NCI-H2227 (cell line): ENCODE results near the gene RTKN.

Experiments
- DNase-seq: peaks from one replicate; lab custom pipeline; 2025; ENCODE audit not compliant: unreplicated experiment; lab: John Stamatoyannopoulos, UW

The RTKN gene

GRCh38 chr2:74417763-74418162, 24.0 kb downstream of the RTKN start:
- DNase-seq, result no peak

- DNase-seq, result no peak
These were observed 24.5 kb downstream of the RTKN start for GRCh38 chr2:74417197-74417596.

GRCh38 chr2:74416778-74417177, 25.0 kb downstream of the RTKN start:
- no peak for DNase-seq

- no peak for DNase-seq
These were observed 25.9 kb downstream of the RTKN start for GRCh38 chr2:74415762-74416395.

GRCh38 chr2:74414881-74415761, 26.6 kb downstream of the RTKN start:
- no peak for DNase-seq

- DNase-seq, result no peak
These were observed 27.3 kb downstream of the RTKN start for GRCh38 chr2:74414441-74414840.

- DNase-seq, result no peak
These were observed 28.6 kb downstream of the RTKN start for GRCh38 chr2:74413001-74413698.

GRCh38 chr2:74407682-74408081, 34.1 kb downstream of the RTKN start:
- no peak for DNase-seq

GRCh38 chr2:74406035-74406434, 35.7 kb downstream of the RTKN start:
- no peak for DNase-seq

- DNase-seq, result no peak
These were observed 39.8 kb downstream of the RTKN start for GRCh38 chr2:74401891-74402290.

- DNase-seq, result no peak
These were observed 42.0 kb downstream of the RTKN start for GRCh38 chr2:74399785-74400184.

GRCh38 chr2:74396149-74396548, 45.6 kb downstream of the RTKN start:
- no peak for DNase-seq

GRCh38 chr2:74393525-74393924, 48.2 kb downstream of the RTKN start:
- DNase-seq, result no peak

GRCh38 chr2:74392449-74392743, 49.3 kb downstream of the RTKN start:
- no peak for DNase-seq

GRCh38 chr2:74391580-74392448, 49.9 kb downstream of the RTKN start:
- DNase-seq, result peak; percentile 96

GRCh38 chr2:74391209-74391579, 50.5 kb downstream of the RTKN start:
- DNase-seq, result no peak

- DNase-seq, result no peak
These were observed 51.1 kb downstream of the RTKN start for GRCh38 chr2:74390606-74391005.

- DNase-seq, result no peak
These were observed 54.4 kb downstream of the RTKN start for GRCh38 chr2:74387346-74387745.

- DNase-seq, result peak; percentile 10
These were observed 56.3 kb downstream of the RTKN start for GRCh38 chr2:74385396-74385795.

GRCh38 chr2:74384051-74384450, 57.7 kb downstream of the RTKN start:
- no peak for DNase-seq

- no peak for DNase-seq
These were observed 58.5 kb downstream of the RTKN start for GRCh38 chr2:74383254-74383653.
